NOMO-1 (cell line): ENCODE data around the gene UVSSA.
A peak's percentile ranks its signal among the peaks of the same experiment; 100 is the strongest.

ENCODE experiments used
- DNase-seq, 2 experiments: peaks; one replicate each; lab custom pipeline; 2025; ENCODE audit not compliant: unreplicated experiment in 2 of 2; lab: John Stamatoyannopoulos, UW

UVSSA gene

GRCh38 chr4:1346781-1347409 is at the start of gene UVSSA:
Gene UVSSA (plus strand): TSS chr4:1347208. CDS start chr4:1348092, 884 bp downstream.
- DNase-seq: peak; percentile 98 to 99

GRCh38 chr4:1297456-1298325 is 49.3 kb upstream of the UVSSA start:
- DNase-seq: no peak

GRCh38 chr4:1298461-1298860 is 48.5 kb upstream of the UVSSA start:
- no peak for DNase-seq

DNA sequence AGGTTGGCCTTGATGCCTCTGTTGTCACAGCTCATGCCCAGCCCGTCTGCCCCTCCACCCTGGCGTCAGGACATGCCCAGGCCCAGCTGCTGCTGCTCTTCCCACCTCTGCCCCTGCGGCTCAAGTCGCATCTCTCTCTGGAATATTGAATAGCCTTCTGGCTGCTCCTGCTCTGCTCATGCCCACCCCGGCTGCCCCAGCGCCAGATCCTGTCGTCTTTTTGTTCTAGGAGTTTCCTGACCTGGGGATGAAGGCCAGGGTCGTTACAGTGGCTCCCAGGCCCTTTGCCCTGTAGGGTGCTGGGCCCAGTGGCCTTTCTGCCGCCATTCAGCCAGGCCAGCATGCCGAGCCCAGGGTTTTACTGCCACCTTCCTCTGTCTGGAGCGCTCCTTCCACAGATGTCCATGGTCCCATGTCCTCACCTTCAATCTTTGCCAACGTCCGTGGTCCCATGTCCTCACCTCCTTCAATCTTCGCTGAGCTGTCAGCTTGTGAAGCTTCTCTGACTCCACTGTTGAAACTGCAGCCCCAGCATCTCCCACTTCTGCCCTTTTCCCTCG is 47.6 kb upstream of the UVSSA start:
- no peak for DNase-seq

DNA sequence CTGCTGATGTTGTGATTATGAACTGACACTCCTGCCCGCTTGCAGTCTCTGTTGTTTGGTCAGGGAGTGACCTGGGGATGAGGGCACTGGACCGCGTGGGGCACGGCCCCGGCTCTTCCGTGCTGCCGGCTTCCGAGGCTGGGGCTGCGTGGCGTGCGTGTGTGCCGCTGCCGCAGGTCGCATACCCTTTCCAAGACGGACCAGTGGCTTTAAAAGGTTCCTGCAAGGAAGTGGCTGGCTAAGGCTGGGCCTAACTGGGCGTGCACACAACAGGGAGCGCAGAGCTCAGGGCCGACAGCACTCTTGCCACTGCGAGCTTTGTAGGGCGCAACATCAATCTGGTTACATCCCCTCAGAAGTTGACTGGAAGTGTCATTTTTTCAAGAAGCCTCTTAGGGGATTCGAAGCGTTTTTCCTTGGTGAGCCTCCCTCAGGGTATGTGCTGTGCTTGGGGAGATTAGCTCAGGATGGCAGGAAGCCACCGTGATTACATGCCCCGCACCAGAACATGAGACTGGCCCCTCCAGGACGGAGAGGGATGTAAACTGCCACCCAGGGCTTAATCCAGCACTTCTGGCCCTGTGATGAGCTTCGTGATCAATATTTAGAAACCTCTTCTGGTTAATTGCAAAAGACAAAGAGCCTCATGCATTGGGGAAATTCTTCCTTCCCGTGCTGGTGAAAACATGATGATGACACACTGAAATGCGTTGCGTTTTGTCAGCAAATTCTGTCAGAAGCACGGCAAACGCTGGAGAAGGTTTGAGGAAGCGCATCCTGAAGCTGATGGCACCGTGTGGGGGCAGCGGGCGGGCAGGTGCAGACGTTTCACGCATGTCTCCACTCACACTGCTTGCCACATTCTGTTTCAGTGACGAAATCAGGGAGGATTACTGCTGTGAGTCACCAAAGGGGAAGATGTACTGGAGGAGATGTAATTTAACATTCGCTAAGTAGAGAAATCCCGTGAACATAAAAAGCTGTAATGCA is 46.2 kb upstream of the UVSSA start:
- DNase-seq: peak; percentile 97 to 99

GRCh38 chr4:1302159-1302558 is 44.8 kb upstream of the UVSSA start:
- no peak for DNase-seq

- no peak for DNase-seq
Measured at GRCh38 chr4:1305261-1305711, 41.7 kb upstream of the UVSSA start.

GRCh38 chr4:1305781-1306455 is 41.1 kb upstream of the UVSSA start:
- DNase-seq: no peak

DNA sequence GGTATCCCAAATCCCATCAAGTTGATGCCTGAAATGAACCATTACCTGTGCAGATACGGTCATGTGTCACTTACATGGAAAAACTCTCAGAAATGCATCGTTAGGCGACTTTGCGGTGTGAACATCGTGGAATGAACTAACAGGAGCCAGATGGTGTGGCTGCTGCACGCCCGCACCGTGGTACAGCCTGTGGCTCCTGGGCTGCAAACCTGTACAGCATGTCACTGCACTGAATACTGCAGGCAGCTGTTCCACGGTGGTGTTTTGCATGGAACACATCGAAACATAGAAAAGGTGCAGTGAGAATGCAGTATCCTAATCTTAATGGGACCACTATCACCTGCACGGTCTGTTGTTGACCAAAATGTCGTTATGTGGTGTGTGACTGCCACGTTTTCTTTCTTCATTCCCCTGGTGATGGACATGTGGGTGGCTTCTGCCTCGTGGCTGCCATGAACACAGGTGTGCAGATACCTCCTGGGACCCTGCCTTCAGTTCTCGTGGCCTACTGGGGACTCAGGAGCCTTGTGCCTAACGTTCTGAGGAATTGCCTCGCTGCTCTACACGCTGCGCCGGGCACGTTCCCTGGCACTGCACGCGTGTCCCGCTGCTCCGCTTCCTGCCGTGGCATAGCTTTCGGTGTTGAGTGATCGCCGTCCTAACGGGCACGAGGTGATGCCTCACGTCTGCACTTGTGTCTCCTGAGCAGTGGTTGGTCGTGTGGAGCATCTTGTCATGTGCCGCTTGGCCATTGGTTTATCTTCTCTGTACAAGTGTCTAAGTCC is 38.9 kb upstream of the UVSSA start:
- DNase-seq: no peak

DNA sequence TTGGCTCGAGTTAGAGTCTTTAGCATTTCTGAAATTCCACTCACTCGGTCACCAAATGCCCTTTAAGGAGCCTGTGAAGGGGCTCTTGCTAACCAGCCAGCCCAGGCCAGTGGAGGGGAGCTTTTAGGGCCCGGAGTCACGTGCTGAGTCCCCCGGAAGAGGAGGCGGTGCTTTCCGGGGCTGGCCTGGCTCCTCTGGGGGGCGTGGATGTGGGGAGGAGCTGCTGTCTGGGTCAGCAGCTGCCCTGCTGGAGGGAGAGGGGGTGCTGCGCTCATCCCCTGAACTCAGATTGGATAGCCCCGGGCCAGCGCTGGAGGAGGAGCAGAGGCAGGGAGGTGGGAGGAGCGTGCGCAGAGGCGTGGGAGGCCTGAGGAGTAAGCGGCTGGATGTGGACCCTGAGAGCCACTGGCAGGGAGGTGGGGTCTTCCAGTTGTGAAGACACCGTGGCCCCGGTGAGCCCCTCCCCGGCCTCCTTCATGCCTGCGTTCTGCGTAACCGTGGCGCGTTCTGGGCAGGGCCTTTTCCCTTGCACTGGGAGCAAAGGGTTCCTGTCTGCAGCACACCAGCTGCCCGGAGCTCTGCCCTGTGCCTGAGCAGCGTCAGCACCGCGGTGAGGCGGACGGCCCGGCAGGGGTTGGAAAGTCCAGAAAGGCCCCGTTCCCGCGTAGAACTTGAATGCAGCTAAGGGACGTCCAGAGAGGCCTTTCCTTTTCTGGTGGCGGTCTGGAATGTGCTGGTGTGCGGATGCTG is 37.6 kb upstream of the UVSSA start:
- no peak for DNase-seq

DNA sequence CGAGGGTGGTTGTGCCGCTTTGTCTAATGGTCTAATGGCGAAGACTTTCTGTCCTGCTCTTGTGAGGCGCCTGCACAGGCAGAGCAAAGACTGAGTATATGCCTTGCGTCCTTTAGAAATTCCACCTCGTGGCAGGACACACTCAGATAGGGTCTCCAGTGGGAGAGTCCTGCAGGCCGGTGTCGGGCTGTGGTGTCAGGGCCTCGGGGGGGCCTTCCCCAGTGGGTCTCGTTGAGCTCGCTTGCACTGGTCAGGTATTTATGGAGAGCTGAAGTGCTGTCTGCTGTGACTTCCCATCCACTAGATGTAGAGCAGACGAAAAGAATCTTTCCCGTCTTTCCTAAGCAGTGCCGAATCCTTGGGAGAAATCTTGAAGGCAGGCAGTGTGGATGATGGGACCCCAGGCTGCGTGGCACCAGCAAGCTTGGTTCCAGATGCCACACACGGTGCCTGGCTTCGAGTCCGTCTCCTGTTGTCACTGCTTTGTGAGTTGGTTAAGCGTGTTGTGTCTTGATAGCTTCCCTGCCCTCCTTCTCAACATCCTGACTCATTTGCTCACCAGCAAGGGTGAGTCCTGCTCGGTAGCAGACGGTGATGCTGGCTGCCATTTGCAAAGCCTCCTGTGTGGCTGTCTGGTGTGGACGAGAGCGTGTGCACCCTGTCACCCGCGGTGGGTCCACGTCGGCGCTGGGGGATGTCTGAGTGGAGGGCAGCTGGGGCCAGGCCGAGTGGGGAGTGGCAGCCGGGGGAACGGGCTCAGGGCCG is 36.8 kb upstream of the UVSSA start:
- no peak for DNase-seq

GRCh38 chr4:1310796-1311631 is 36.0 kb upstream of the UVSSA start:
- DNase-seq: no peak

DNA sequence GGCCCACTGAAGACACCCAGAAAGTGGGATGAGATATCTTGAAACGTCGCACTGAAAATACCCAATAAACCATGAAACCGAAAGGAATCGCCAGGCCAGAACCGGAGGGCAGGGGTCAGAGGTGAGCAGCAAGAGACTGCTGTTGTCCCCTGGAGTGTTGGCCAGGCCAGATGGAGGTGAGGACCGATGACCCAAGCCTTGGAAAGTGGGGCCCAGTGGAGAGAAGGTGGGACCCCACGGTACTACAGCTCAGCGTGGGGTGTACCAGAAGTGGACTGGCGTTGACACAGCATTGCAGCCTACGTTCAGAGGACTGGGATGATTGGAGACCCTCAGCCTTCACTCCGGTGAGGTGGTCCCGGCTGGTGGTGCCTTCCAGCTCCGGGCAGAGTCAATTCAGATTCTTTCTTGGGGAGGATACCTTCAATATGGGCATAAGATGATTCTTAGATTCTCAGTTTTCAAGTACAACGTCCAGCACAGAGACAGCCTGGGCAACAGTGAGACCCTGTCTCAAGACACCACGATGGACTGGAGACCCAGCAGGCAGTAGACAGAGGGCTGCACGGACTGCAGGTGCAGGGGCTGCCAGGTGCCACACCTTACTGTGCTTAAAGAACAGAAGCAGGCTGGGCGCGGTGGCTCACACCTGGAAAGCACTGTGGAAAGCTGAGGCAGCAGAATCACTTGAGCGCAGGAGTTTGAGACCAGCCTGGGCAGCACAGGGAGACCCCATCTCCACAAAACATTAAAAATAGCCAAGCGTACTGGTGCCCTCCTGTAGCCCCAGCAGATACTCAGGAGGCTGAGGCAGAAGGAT is 34.0 kb upstream of the UVSSA start:
- DNase-seq: no peak

DNA sequence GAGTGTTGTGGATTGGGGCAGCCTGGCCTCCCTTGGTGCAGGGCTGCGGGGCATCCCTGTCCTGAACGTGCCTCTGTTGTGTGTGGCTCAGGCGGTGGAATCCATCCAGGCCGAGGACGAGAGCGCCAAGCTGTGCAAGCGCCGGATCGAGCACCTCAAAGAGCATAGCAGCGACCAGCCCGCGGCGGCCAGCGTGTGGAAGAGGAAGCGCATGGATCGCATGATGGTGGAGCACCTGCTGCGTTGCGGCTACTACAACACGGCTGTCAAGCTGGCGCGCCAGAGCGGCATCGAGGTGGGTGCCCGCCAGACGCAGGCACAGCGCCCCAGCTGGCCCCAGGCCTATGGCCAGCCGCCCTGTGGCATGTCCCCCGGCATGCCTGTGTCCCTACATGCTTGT is 31.7 kb upstream of the UVSSA start:
- no peak for DNase-seq

DNA sequence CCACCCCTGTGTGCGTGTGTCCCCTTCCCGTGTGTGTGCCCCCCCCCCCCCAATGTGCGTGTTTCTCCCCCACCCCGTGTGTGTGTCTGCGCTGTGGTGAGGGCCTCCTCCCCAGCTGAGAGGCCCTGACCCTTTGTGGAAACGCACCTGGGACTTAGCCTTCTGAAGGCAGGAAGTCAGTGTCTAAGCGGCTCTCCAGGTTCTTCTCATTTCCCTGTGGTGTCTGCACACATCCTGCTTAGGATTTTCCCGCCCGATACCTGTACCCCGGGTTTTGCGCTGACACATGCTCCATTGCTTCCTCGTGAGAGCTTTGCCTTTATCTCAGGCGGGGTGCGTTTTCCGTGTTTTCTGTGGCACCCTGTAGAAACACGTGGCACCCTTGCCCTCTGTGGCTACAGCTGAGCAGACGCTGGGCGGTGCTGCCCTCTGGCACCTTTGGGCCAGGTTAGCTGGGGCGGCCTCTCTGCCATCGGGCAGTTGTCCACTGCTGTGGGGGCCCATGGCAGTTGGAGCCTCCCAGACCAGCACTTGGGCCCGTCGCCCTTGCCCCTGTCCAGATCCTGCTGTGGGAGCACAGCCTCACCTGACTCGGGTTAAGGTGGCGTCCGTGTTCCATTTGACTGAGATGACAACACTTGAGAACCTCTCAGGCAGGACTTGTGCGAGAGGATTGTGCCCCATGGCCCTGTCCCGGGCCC is 31.0 kb upstream of the UVSSA start:
- no peak for DNase-seq
